Left lung (tissue), 10 donors: ENCODE measurements around the gene WDR70. TPM values are rescaled to one million over a fixed set of nuclear protein-coding genes. Genes with fewer than 3 reads are reported as not detected.
"Not testable (repeated sequence)": the region's sequence is repeated elsewhere in the genome, so short reads cannot be mapped to it uniquely, and the experiment has no call there.

ENCODE experiments used
- ATAC-seq: fragments of 200-7000 bp; cut with Tn5 transposase; one replicate; pipeline ENCODE4 v1.9.1; 2020; ENCODE audit warnings: moderate library complexity
- DNase-seq, 4 donors: peaks; one replicate each; pipeline ENCODE4 v3.0.0-alpha.2; 2013 to 2020
- H3K27ac ChIP-seq, 2 donors: fragments of 200-600 bp; sonication (generic) in 1 of 2; one replicate each; pipeline versions ENCODE4 v1.5.0 to v1.8.0; 2020 to 2021
- H3K27me3 ChIP-seq, 2 donors: fragments of 200-600 bp; sonication (generic) in 1 of 2; one replicate each; pipeline versions ENCODE4 v1.5.0 to v1.8.0; 2020 to 2021
- H3K36me3 ChIP-seq, 2 donors: fragments of 200-600 bp; sonication (generic) in 1 of 2; one replicate each; pipeline versions ENCODE4 v1.5.0 to v1.8.0; 2020 to 2021
- H3K4me1 ChIP-seq, 2 donors: fragments of 200-600 bp; one replicate each; pipeline ENCODE4 v1.8.0; 2021
- H3K4me3 ChIP-seq, 2 donors: fragments of 200-600 bp; sonication (generic) in 1 of 2; one replicate each; pipeline versions ENCODE4 v1.5.0 to v1.8.0; 2020 to 2021; ENCODE audit warnings: mild to moderate bottlenecking in 1 of 2
- H3K9me3 ChIP-seq, 2 donors: fragments of 200-600 bp; sonication (generic) in 1 of 2; one replicate each; pipeline versions ENCODE4 v1.5.0 to v1.8.0; 2020 to 2021
- intact Hi-C, 2 donors: fragments of 100-400 bp; cut with DNase I; formaldehyde crosslinking; loops; one replicate each; pipeline versions ENCODE4 v1.11.2 to v1.14.2; 2022
- polyA plus RNA-seq, 6 donors: library from polyadenylated mRNA; unstranded; fragments of 120-200 nt; gene quantifications; one replicate each; pipeline ENCODE4 v1.2.1, GENCODE V29; 2013; ENCODE audit not compliant: insufficient read length in 6 of 6
- total RNA-seq, 2 donors: library from RNA; stranded (reverse); fragmentation: NEBNext Ultra II Directional; extraction: Animal tissue kit (Norgen Biotek cat#: 25700); gene quantifications; one replicate each; pipeline ENCODE4 v1.2.1, GENCODE V29; 2021
- TF ChIP-seq, protein P1 (sequence below), 2 donors: fragments of 200-600 bp; sonication (generic) in 1 of 2; IDR thresholded peaks; one replicate each; pipeline versions ENCODE4 v1.5.0 to v1.8.0; 2021; ENCODE audit warnings: antibody characterized with exemption in 2 of 2
- donor health status: DM: no; HTN: yes; CAD: no.
- donor health status: DM: no; HTN: no; CAD: no.

WDR70 gene
- total and polyA plus RNA-seq, 8 donors = 21.9 to 59.2 (median 47.5) TPM

DNA sequence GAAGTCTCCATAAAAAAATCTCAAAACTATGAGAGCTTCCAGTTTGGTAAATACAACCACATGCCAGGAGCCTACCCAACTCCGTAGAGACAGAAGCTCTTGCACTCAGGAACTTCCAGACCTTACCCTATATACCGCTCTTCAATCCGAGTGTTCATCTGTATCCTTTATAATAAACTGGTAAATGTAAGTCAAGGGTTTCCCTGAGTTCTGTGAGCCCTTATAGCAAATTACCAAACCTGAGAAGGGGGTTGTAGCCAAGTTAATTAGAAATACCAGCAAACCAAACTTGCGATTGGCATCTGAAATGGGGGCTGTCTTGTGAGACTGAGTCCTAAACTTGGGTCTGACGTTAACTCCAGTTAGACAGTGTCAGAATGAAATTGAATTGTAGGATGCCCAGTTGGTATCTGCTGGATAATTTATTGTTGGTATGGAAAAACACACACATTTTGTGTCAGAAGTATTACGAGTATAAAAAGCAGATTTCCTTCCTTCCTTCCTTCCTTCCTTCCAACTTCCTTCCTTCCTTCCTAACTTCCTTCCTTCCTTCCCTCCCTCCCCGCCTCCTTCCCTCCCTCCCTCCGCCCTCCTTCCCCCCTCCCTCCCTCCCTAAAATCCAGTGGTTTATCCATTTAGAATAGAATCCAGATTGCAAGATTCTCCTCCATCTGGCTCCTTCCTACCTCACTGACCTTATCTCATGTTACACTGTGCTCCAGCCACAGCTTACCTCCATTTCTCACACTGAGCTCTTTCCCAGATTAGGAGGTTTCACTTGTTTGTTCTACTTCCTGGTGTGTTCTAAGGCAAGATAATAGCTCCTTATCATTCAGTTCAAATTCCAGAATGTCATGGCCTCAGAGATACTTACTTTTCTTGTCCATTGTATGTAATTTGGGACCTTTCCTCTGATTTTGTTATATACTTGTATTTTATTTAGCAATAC, 196.7 kb downstream of the WDR70 start:
- DNase-seq (no peak), ATAC-seq (no peak)
- Histone ChIP-seq H3K36me3 (peaks cover 0 to 3% of the 10 kb centered on the region in 2 donors), H3K4me3 (no peak overlapping the region), H3K27me3 (no peaks in the 10 kb centered on the region), H3K27ac (no peak overlapping the region), H3K9me3 (no peaks in the 10 kb centered on the region), H3K4me1 (no peaks in the 10 kb centered on the region)
- intact Hi-C loops = no loop called here
- TF ChIP-seq, protein P1, sequence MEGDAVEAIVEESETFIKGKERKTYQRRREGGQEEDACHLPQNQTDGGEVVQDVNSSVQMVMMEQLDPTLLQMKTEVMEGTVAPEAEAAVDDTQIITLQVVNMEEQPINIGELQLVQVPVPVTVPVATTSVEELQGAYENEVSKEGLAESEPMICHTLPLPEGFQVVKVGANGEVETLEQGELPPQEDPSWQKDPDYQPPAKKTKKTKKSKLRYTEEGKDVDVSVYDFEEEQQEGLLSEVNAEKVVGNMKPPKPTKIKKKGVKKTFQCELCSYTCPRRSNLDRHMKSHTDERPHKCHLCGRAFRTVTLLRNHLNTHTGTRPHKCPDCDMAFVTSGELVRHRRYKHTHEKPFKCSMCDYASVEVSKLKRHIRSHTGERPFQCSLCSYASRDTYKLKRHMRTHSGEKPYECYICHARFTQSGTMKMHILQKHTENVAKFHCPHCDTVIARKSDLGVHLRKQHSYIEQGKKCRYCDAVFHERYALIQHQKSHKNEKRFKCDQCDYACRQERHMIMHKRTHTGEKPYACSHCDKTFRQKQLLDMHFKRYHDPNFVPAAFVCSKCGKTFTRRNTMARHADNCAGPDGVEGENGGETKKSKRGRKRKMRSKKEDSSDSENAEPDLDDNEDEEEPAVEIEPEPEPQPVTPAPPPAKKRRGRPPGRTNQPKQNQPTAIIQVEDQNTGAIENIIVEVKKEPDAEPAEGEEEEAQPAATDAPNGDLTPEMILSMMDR (IDR thresholded peaks at IDR 0.05) = no peak

DNA sequence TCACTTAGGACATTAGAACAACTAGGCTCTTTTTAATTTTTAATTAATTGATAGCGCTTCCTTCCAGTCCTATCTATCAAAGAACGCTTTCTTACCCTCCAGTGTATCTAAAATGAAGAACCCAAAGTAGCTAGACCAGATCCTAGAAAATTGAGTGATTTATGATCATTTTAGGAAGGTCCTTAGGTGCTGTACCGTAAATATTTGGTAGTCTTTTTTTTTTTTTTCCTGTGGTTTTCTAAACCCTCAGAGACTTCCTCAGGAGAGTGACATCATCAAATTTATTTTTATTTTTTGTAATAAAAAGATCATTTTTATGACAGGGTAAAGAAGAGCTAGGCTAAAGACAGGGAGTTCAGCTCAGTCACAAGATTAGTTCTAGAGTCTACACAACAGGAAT, 197.4 kb downstream of the WDR70 start:
- ATAC-seq (no peak), DNase-seq (no peak)
- Histone ChIP-seq H3K4me1 (no peaks in the 10 kb centered on the region), H3K27me3 (no peaks in the 10 kb centered on the region), H3K27ac (no peak overlapping the region), H3K36me3 (peaks cover 0 to 3% of the 10 kb centered on the region in 2 donors), H3K4me3 (no peak overlapping the region), H3K9me3 (no peaks in the 10 kb centered on the region)
- intact Hi-C loops = no loop called here
- TF ChIP-seq, protein P1 (IDR thresholded peaks at IDR 0.05) = no peak

DNA sequence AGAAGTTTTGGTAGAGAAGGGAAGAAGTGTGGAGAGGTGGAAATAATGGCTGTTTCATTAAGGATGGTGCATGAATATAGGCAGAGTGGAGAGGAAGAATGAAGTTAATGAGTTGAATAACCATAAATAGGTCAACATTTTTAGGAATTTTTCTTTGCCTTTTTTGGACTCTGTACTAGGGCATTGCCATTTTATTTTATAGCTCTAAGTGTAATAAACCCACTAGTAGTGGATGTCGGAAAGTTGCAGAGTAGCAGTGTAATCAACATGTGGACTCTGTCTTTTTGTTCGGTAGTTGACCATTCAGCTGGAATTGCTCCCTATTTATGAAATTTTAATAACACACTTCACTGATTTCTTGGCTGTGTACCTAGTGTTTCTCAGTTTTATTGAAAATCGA, 199.1 kb downstream of the WDR70 start:
- ATAC-seq = no peak
- no peak overlapping the region for H3K27ac ChIP-seq
- H3K4me3 ChIP-seq = no peak overlapping the region

GRCh38 chr5:37580106-37580505, 201.0 kb downstream of the WDR70 start:
- no peak for ATAC-seq
- no peaks in the 10 kb centered on the region for H3K9me3 ChIP-seq
- H3K36me3 ChIP-seq = no peaks in the 10 kb centered on the region
- H3K27me3 ChIP-seq = no peaks in the 10 kb centered on the region
- TF ChIP-seq, protein P1 (IDR thresholded peaks at IDR 0.05) = no peak
- intact Hi-C loops = no loop called here
- H3K4me1 ChIP-seq = no peaks in the 10 kb centered on the region
- no peak overlapping the region for H3K27ac ChIP-seq
- H3K4me3 ChIP-seq = no peak overlapping the region
- no peak for DNase-seq

More for the DNA sequence above, 199.1 kb downstream of the WDR70 start:
- no peak for DNase-seq
- H3K36me3 ChIP-seq = peaks cover 0 to 3% of the 10 kb centered on the region in 2 donors
- intact Hi-C loops = no loop called here
- H3K9me3 ChIP-seq = no peaks in the 10 kb centered on the region
- H3K4me1 ChIP-seq = no peaks in the 10 kb centered on the region
- TF ChIP-seq, protein P1 (IDR thresholded peaks at IDR 0.05) = no peak
- H3K27me3 ChIP-seq = no peaks in the 10 kb centered on the region

DNA sequence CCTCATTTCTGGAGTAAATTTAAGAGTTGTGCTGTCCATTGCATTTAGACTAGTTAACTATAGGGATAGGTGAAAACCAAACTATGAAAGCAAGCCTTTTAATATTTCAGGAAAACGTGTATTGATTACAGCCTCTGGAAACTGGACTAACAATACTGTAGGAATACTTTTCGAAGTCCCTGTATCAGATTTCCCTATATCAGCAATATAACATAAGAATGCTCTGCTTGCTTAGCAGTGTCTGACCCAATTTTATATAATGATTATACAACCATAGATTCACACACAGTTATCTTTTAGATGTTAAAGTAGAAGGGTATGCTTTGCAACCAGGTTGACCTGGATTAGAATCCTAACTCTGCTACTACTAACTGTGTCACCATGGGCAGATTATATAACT, 203.1 kb downstream of the WDR70 start:
- no peaks in the 10 kb centered on the region for H3K9me3 ChIP-seq
- H3K36me3 ChIP-seq = no peaks in the 10 kb centered on the region
- no peaks in the 10 kb centered on the region for H3K4me1 ChIP-seq
- DNase-seq = no peak
- no peak for ATAC-seq
- no peak overlapping the region for H3K4me3 ChIP-seq
- TF ChIP-seq, protein P1 (IDR thresholded peaks at IDR 0.05) = no peak
- H3K27me3 ChIP-seq = no peaks in the 10 kb centered on the region
- intact Hi-C loops = no loop called here
- no peak overlapping the region for H3K27ac ChIP-seq

DNA sequence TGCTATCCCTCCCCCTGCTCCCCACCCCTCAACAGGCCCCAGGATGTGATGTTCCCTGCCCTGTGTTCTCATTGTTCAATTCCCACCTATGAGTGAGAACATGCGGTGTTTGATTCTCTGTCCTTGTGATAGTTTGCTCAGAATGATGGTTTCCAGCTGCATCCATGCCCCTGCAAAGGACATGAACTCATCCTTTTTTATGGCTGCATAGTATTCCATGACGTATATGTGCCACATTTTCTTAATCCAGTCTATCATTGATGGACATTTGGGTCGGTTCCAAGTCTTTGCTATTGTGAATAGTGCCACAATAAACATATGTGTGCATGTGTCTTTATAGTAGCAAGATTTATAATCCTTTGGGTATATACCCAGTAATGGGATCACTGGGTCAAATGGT, 214.2 kb downstream of the WDR70 start:
- H3K9me3 ChIP-seq, H3K36me3 ChIP-seq, H3K4me3 ChIP-seq, H3K27me3 ChIP-seq, intact Hi-C loops, H3K27ac ChIP-seq, H3K4me1 ChIP-seq, ATAC-seq, DNase-seq: not testable (repeated sequence)

DNA sequence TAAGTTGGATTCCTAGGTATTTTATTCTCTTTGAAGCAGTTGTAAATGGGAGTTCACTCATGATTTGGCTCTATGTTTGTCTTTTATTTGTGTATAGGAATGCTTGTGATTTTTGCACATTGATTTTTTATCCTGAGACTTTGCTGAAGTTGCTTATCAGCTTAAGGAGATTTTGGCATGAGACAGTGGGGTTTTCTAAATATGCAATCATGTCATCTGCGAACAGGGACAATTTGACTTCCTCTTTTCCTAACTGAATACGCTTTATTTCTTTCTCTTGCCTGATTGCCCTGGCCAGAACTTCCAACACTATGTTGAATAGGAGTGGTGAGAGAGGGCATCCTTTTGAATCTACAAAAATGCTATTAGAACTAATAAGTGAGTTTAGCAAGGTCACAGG, 215.7 kb downstream of the WDR70 start:
- intact Hi-C loops, ATAC-seq, H3K4me1 ChIP-seq, H3K27ac ChIP-seq, H3K36me3 ChIP-seq, H3K4me3 ChIP-seq, DNase-seq, H3K27me3 ChIP-seq, H3K9me3 ChIP-seq: not testable (repeated sequence)
